Heart right ventricle (tissue), 16 donors: ENCODE measurements around the gene VTCN1. TPM values are rescaled to one million over a fixed set of nuclear protein-coding genes. Genes with fewer than 3 reads are reported as not detected.

Experiments
- ATAC-seq, 8 donors: fragments of 200-7000 bp; cut with Tn5 transposase; one replicate each; pipeline ENCODE4 v1.9.1; 2020; ENCODE audit warnings: mild to moderate bottlenecking in 8 of 8, moderate library complexity in 8 of 8, moderate number of reproducible peaks in 1 of 8
- DNase-seq, 2 donors: peaks; one replicate each; pipeline ENCODE4 v3.0.0-alpha.2; 2020
- H3K27ac ChIP-seq, 10 donors: fragments of 200-600 bp; sonication (generic) in 2 of 10; one replicate each; pipeline versions ENCODE4 v1.5.0 to v1.8.0; 2020 to 2022; ENCODE audit warnings: mild to moderate bottlenecking in 3 of 10
- H3K27me3 ChIP-seq, 7 donors: fragments of 200-600 bp; one replicate each; pipeline ENCODE4 v1.8.0; 2021 to 2022; ENCODE audit warnings: mild to moderate bottlenecking in 2 of 7
- H3K36me3 ChIP-seq, 9 donors: fragments of 200-600 bp; sonication (generic) in 1 of 9; one replicate each; pipeline versions ENCODE4 v1.5.0 to v1.8.0; 2020 to 2022; ENCODE audit warnings: mild to moderate bottlenecking in 2 of 9
- H3K4me1 ChIP-seq, 9 donors: fragments of 200-600 bp; sonication (generic) in 1 of 9; one replicate each; pipeline versions ENCODE4 v1.5.0 to v1.8.0; 2020 to 2022; ENCODE audit warnings: mild to moderate bottlenecking in 4 of 9
- H3K4me3 ChIP-seq, 10 donors: fragments of 200-600 bp; sonication (generic) in 2 of 10; one replicate each; pipeline versions ENCODE4 v1.5.0 to v1.8.0; 2020 to 2022; ENCODE audit warnings: mild to moderate bottlenecking in 7 of 10, moderate library complexity in 2 of 10
- H3K9me3 ChIP-seq, 11 donors: fragments of 200-600 bp in 10 of 11; sonication (generic) in 2 of 11; one replicate each; pipeline versions ENCODE4 v1.5.0 to v1.8.0; 2013 to 2022; ENCODE audit warnings: mild to moderate bottlenecking in 2 of 11, control low read depth in 1 of 11, moderate library complexity in 1 of 11
- WGBS, 2 donors: extraction: QIAGEN DNeasy Blood & Tissue Kit; methylation state at CpG; one replicate each; pipeline ENCODE4 v1.1.7; 2013; ENCODE audit warnings: inconsistent platforms in 1 of 2; 5-methylcytosine and 5-hydroxymethylcytosine counted together
- intact Hi-C, 10 donors: fragments of 100-400 bp; cut with DNase I; formaldehyde crosslinking; loops; one replicate each; pipeline versions ENCODE4 v1.11.1 to v1.14.2; 2022
- polyA plus RNA-seq, 2 donors: library from polyadenylated mRNA; stranded (reverse); fragments of 200-250 nt; gene quantifications; one replicate each; pipeline ENCODE4 v1.2.3, GENCODE V29; 2013
- total RNA-seq, 10 donors: library from RNA; stranded (reverse); fragmentation: NEBNext Ultra II Directional in 3 of 10; extraction: Animal tissue kit (Norgen Biotek cat#: 25700) in 3 of 10; gene quantifications; one replicate each; pipeline versions ENCODE4 v1.2.1 to v1.2.4, GENCODE V29; 2021 to 2023
- TF ChIP-seq, protein P1 (sequence below), 9 donors: fragments of 200-600 bp; sonication (generic) in 2 of 9; IDR thresholded peaks; one replicate each; pipeline versions ENCODE4 v1.5.0 to v1.8.0; 2021 to 2022; ENCODE audit warnings: antibody characterized with exemption in 9 of 9, mild to moderate bottlenecking in 5 of 9, moderate library complexity in 1 of 9
- donor health status: Arrhythmogenic right ventricular cardiomyopathy.
- donor health status: ischemic (EF 13 %, LVEDD 7.1; RV severe dilation, severe dysfunction).
- donor health status: healthy with polysubstance abuse.
- donor health status: DM: no; HTN: yes; CAD: no.
- donor health status: DM: no; HTN: no; CAD: no.
- donor health status: ischemic (EF 25% LVEDD 6.9; RV normal size, moderate dysfunction).
- donor health status: ischemic (EF 25% LVEDD 5.7; RV mildly dilated, moderate dysfunction).
- donor health status: healthy.
- donor health status: DM: yes; HTN: yes; CAD: no.
- donor health status: Ischemic cardiomyopathy.
- donor health status: ischemic (EF 35%, LVEDD 5.7; RV mildly dilated, moderate dysfunction).
- donor health status: nonischemic (EF 11% LVEDD 7.7; RV severe dilation, severe dysfunction).
- donor health status: DM: yes; HTN: yes; CAD: no.
- donor health status: PGD.
- donor health status: ischemic (EF 29% LVEDD 5.4; RV normal size, mild dysfunction).
- donor health status: nonischemic (EF 23%, LVEDD 6.1; RV moderate dilation, normal function).

VTCN1 gene
- total and polyA plus RNA-seq, 12 donors = 0.17 TPM; not detected in 11

DNA sequence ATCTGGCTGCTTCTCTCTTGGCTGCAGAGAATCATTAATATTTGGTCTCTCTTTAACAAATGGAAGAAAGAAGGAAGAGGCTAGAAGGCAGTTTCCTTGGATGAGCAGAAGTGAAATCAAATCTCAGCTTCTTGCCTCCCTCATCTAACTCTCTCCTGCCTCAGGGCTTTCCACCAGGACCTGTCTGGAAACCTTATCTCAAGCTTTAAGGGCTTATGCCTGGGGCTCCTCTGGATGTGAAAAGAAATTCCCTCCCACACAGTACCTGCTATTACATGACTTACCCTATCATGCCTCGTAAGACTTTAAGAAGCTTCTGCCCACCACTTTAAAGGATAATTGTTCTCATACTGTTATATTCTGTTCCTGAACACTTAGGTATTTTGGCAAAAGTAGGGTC, 8.9 kb downstream of the VTCN1 start:
- TF ChIP-seq, protein P1, sequence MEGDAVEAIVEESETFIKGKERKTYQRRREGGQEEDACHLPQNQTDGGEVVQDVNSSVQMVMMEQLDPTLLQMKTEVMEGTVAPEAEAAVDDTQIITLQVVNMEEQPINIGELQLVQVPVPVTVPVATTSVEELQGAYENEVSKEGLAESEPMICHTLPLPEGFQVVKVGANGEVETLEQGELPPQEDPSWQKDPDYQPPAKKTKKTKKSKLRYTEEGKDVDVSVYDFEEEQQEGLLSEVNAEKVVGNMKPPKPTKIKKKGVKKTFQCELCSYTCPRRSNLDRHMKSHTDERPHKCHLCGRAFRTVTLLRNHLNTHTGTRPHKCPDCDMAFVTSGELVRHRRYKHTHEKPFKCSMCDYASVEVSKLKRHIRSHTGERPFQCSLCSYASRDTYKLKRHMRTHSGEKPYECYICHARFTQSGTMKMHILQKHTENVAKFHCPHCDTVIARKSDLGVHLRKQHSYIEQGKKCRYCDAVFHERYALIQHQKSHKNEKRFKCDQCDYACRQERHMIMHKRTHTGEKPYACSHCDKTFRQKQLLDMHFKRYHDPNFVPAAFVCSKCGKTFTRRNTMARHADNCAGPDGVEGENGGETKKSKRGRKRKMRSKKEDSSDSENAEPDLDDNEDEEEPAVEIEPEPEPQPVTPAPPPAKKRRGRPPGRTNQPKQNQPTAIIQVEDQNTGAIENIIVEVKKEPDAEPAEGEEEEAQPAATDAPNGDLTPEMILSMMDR (IDR thresholded peaks at IDR 0.05) = no peak
- no peak overlapping the region for H3K27ac ChIP-seq
- ATAC-seq = no peak
- WGBS, 2 donors = 53 to 65% methylated on average over 1 of the region's 1 CpG
- peaks cover 0 to 11% (median 0%) of the 10 kb centered on the region in 7 donors for H3K27me3 ChIP-seq
- H3K4me3 ChIP-seq = no peak overlapping the region
- DNase-seq = no peak
- H3K9me3 ChIP-seq = no peaks in the 10 kb centered on the region
- H3K4me1 ChIP-seq = no peaks in the 10 kb centered on the region
- intact Hi-C loops = no loop called here
- no peaks in the 10 kb centered on the region for H3K36me3 ChIP-seq

DNA sequence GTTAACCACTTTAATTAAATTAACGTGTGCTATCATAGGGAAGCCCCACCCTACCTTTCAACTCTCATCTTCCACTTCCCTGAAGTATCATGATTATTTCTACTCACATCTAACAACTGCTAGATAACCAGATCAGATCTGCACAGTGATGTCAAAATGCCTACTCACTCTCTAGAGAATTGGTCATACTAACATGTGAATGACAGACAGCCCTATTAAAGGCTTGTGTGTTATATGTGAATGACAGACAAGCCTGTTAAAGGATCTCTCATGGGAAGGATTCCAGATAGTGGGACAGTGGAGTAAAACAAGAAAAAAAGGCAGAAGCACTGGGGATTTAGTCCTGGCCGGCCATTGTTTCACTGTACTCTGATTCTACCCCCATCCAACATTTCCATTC, 12.6 kb downstream of the VTCN1 start:
- intact Hi-C loops = no loop called here
- H3K4me3 ChIP-seq = no peak overlapping the region
- no peak for DNase-seq
- peaks cover 0 to 6% (median 0%) of the 10 kb centered on the region in 7 donors for H3K27me3 ChIP-seq
- H3K36me3 ChIP-seq = no peaks in the 10 kb centered on the region
- H3K27ac ChIP-seq = no peak overlapping the region
- ATAC-seq = no peak
- H3K9me3 ChIP-seq = peaks cover 0 to 7% (median 0%) of the 10 kb centered on the region in 11 donors
- TF ChIP-seq, protein P1 (IDR thresholded peaks at IDR 0.05) = no peak
- 68 to 76% methylated on average over 2 of the region's 2 CpGs for WGBS, 2 donors
- no peaks in the 10 kb centered on the region for H3K4me1 ChIP-seq

DNA sequence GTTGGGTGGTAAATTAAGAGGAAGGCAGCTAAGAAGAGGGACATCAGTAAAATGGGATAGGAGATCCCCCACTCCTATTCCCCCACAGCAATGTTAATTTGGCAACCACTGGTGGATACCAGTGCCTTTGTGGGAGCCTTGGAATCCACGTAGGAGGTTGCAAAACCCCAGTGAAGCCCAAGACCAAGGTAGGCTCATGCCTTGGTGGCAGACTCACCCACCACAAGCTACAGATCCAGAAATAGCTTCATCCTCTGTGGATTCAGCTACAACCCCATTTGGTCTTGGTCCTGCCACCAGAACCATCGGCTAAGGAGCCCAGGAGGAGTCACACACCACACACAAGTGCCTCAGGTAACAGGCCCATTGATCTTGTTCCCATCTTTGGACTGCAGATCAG, 21.0 kb downstream of the VTCN1 start:
- ATAC-seq (no peak), DNase-seq (no peak)
- Histone ChIP-seq H3K9me3 (peaks cover 0 to 19% (median 0%) of the 10 kb centered on the region in 11 donors), H3K27ac (no peak overlapping the region), H3K36me3 (no peaks in the 10 kb centered on the region), H3K4me1 (no peaks in the 10 kb centered on the region), H3K27me3 (no peaks in the 10 kb centered on the region), H3K4me3 (no peak overlapping the region)
- 86 to 93% methylated on average over 2 of the region's 2 CpGs for WGBS, 2 donors
- TF ChIP-seq, protein P1 (IDR thresholded peaks at IDR 0.05) = no peak
- intact Hi-C loops = no loop called here

DNA sequence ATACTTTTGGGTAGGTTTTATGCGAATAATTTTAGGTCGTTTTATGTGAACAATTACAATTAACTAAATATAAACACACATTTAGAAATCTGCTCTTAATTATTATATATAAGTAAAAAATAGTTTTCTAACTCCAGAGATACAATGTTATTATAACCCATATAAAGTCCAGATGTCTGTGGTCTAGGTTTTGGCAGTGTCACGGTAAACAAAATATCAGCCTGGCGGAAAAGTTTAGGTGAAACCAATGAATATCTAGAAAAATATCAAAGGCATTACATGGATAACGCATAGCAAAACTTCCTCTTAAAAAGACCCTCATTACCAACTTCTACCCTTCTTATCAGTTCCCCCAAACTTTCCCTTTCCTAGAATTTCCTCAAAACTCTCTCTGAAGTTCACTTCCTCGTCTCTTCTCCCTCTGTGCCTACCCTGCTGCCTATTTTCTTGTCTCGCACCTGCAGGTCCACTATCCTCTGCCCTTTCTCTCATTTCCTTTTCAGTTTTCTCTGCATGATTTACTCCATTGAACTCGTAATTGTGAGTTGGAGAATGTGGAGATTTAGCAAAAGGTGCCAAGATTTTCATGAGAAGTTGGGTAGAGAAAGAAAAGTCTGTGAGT, 21.8 kb downstream of the VTCN1 start:
- Histone ChIP-seq H3K4me1 (no peaks in the 10 kb centered on the region), H3K9me3 (peaks cover 0 to 19% (median 0%) of the 10 kb centered on the region in 11 donors), H3K4me3 (no peak overlapping the region), H3K36me3 (no peaks in the 10 kb centered on the region), H3K27me3 (no peaks in the 10 kb centered on the region), H3K27ac (no peak overlapping the region)
- WGBS, 2 donors = 71 to 78% methylated on average over 8 of the region's 8 CpGs
- intact Hi-C loops = no loop called here
- ATAC-seq = no peak
- no peak for DNase-seq
- TF ChIP-seq, protein P1 (IDR thresholded peaks at IDR 0.05) = no peak
